Lung microvascular endothelial cell (primary cell): ENCODE results near the gene HDLBP. TPM values are rescaled to one million over a fixed set of nuclear protein-coding genes. Genes with fewer than 3 reads are reported as not detected.
"Not testable (repeated sequence)": the region's sequence is repeated elsewhere in the genome, so short reads cannot be mapped to it uniquely, and the experiment has no call there.

Experiments used
- DNase-seq, 2 donors: peaks; one replicate each; pipeline versions ENCODE4 v3.0.0 to v3.0.0-alpha.2; 2010; ENCODE audit warnings: low read depth in 2 of 2
- total RNA-seq: library from RNA; depleted of rRNA; stranded (reverse); fragments of >200 nt; gene quantifications from 2 replicates; pipeline ENCODE4 v1.2.1, GENCODE V29; 2014

The HDLBP gene
- total RNA-seq, 1 donor from 2014 or later: 619 TPM

- DNase-seq: no peak
These were observed 36.1 kb downstream of the HDLBP start for GRCh38 chr2:241279413-241279812.

DNA sequence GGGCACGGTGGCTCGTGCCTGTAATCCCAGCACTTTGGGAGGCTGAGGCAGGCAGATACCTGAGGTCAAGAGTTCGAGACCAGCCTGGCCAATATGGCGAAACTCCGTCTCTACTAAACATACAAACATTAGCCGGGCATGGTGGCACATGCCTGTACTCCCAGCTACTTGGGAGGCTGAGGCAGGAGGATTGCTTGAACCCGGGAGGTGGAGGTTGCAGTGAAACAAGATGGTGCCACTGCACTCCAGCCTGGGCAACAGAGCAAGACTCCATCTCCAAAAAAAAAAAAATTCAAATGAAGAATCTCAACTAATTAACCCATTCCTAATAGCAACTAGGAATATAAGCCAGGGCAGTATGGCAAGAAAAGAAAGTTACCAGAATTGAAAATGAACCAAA, 37.2 kb downstream of the HDLBP start:
- DNase-seq: not testable (repeated sequence)

DNA sequence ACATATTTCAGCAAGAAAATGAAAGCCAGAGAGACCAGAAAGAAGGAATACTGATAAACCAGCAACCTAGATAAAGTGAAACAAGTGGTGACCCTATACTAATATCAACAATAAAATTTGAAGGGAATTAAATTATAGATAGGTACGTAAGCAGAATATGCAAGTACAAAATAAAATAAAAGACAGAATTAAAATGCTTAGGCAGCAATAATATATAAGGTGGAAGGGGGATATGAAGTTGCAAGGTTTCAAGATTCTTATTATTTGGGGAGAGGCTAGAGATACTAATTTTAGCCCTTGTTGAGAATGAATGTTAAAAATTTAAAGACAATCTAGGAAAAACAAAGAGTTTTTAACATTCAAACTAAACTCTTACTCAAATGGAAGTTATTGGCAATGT, 39.6 kb downstream of the HDLBP start:
- DNase-seq: no peak

- no peak for DNase-seq
These were observed 40.0 kb downstream of the HDLBP start for GRCh38 chr2:241275504-241275903.

GRCh38 chr2:241274127-241274526, 41.3 kb downstream of the HDLBP start:
- DNase-seq: no peak

GRCh38 chr2:241273210-241274020, 42.1 kb downstream of the HDLBP start:
- peak in 1 of 2 donors; percentile 28 for DNase-seq

GRCh38 chr2:241272303-241273209, 42.9 kb downstream of the HDLBP start:
- DNase-seq: peak; percentile 59 to 72

DNA sequence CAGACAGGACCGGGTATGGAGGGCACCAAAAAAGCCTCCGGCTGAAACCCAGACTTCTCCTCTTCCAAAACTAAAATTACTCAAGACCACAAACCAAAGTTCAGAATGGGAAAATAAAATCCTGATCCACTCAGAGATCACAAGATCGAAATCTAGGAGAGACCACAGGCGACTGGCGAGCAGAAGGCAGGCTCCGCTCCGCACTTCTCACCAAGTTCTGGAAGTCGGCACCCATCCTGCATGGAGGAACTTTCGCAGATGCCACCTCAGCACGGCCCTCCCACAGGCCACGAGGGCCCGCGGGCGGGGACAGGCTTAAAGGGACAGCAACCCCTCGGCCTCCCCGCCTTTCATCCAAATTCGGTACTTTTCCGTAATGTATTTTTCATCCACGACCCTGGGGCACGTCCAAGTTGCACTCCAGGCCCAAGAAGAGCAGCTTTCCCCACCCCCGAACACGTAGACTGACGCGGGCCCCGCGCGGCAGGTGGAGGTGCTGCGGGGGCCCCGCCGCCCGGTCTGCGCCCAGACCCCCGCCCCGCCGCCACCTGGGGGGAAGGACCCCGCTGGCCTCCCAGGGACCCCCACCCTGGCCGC, 43.7 kb downstream of the HDLBP start:
- peak; percentile 81 to 83 for DNase-seq

- no peak for DNase-seq
These were observed 44.9 kb downstream of the HDLBP start for GRCh38 chr2:241270531-241270930.

DNA sequence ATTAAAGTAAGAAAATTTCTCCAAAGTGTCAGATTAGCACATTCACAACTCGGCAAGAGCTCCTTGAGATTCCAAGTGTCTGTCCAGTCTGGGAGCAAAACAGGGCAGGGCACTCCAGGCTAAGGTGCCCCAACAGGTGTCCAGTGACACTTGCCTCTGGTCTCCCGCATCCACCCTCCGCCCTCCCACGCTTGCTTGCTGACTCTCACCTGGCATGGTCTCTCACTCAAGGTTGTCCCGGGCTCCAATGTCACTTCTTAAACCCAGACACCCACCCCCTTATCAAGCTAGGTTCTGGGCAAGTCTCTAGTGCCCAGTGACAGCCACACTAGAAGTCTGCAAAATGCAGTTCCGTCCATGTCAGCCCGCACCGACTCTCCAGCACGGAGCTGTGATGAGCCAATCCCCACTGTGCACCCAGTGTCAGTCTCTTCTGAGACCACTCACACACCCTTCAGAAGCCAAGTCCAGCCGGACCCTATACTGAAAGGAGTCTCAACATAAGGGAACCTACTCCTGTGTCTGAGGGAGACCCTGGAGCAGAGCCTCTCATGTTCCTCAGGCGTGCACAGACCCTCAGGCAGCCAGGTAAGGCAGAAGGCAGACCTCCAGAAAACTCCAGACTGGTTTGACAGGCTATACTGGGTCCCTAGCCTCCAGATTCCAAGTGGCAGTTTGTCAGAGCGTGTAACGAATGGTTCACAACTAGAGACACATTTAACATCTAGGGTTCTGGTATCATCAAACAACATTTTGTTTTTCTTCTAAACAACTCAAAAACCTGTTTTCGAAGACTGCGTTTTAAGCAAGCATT, 45.6 kb downstream of the HDLBP start:
- DNase-seq: no peak

DNA sequence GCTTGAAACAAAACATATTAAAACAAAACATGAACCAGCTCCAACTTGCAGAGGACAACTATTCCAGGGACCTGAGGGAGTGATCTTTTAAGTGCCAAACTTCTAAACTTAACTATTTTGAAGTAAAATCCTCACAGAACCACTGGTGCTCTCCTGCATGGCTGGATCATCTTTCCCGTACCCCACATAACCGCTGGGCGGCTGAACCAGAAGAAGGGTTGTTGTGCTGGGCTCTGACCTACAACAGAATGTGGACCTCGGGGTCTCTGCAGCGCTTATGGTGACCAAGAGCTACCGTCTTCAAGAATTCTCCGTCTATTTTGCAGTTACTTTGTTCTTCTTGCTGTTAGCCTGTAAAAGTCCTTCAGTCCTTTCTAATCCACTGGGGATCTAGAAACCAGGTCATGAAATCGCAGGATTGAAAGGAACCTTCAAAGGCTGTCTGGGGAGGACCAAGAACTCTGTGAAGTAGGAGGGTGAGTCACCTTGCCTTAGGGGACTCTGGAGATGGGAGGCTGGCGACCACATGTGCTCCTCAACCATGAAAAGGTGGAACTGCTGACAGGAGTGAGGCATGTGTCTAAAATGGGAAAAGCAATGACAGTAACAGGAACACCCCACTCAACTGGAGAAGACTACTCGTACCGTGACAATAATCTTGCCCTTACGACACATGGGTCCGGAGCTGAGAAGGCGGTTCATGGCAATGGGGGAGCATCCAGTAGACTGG, 46.6 kb downstream of the HDLBP start:
- no peak for DNase-seq

GRCh38 chr2:241268306-241268705, 47.2 kb downstream of the HDLBP start:
- peak; percentile 40 to 41 for DNase-seq

DNA sequence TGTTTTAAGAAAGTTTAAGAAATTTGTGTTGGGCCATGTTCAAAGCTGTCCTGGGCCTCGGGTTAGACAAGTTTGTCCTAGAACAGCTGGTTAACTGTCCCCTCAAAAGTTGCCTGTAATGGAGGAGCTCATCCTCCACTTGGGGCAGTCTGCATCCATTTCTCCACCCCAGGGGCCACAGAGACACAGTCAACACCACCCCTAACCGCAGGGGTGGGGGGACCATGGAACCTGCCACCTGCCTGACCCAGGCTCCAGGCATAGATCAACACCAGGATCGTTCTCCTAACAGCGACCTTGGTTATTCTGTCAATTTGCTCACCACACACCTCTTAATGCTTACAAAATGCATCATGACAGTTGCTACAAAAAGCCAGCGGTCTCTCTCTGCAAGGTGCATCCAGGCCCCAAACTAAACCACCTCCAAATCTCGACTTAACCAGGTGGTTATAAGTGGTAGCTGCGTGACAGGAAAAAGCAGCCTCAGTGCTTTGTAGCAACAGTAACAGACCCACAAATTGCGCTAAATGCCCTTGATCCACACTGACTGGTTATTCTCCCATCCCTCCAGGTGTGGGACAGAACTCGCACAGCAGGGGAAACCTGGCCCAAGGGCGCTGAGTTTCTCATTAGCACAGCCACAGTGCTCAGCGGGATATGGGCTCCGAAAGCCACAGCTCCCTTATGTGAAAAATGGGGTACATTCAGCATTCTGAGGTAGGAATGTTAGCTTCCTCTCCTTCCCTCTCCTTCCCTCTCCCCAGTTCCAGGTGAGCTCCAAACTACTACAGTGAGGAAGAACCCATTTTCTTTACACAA, 48.0 kb downstream of the HDLBP start:
- DNase-seq: no peak

DNA sequence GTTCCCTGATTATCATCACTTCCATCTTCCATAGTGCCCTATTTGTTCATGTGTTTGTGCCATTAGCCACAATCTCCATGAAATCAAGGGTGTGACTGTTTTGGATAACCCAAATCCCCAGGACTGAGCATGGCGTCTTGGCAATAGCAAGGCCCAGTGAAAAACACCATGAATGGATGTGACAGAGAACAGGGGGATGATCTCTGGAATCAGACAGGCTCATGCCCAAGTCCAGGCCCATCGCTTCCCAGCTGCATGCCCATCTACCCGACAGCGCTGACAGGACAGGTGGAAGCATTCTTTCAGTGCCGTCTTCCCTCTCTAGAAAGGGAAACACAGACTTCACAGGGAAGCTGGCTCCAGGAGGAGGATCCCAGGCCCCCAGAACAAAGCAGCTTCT, 50.0 kb downstream of the HDLBP start:
- no peak for DNase-seq

DNA sequence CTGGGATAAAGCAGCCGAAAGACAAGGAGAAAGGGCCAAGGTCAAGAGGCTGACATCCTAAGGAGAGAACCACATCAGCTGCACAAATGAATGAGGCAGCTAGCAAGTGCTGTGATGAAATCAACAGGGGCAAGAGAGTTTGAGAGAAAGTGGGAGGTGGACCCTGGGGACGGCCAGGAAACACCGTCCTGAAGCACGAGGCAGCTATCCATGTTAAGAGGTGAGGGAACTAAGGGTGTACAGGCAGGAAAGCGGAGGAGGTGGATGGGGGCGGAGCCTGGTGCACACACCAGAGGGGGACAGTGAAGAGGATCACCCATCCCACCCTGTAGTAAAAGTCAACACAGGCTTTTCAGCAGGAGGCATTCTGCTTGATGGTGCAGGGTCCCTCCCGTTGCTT, 52.4 kb downstream of the HDLBP start:
- no peak for DNase-seq

GRCh38 chr2:241261628-241262027, 53.8 kb downstream of the HDLBP start:
- no peak for DNase-seq

DNA sequence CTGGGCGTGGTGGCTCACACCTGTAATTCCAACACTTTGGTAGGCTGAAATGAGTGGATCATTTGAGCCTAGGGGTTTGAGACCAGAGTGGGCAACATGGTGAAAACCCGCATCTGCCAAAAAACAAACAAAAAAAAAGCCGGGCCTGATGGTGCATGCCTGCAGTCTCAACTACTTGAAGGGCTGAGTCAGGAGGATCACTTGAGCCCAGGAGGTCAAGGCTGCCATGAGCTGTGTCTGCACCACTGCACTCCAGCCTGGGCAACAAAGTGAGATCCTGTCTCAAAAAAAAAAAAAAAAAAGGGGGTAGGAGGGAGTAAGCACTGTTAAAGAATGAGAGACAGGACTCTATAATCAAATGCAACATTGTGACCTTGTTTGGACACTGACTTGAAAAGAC, 54.6 kb downstream of the HDLBP start:
- DNase-seq: no peak

DNA sequence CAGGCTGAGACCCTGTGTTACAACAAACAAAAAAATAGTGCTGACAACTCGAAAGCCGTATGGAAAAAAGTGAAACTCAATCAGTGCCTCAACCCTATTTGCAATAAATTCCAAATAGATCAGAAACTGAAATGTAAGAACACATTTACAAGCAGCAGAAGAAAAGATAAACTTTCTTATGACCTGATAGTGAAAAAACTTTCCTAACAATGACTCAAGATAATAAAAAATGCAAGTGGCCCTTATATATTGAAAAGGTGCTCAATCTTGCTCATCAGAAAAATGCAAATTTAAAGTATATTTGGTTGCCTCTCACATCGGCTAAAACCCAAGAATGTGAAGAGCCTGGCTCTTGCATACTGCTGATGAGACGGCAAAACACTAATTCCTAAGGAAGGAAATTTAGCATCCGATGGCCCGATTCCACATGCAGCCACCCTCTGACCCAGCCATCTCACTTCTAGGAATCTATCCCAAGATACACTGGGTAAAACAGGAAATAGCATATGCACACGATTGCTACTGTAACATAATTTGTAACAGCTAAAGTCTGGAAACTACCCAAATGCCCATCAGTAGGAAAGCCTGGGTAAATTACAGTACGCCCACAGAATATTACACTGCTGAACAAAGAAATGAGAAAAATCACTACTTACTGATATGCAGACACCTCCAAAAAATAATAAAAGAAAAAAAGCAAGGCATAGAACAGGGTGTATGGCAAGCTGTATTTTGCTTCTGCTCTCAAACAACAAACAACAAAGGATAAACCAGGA, 56.8 kb downstream of the HDLBP start:
- peak in 1 of 2 donors; percentile 58 for DNase-seq
